ENCODE data around the gene SSC5D.
"Not testable (repeated sequence)": the region's sequence is repeated elsewhere in the genome, so short reads cannot be mapped to it uniquely, and the experiment has no call there.

The SSC5D gene

GRCh38 chr19:55446060-55446459 lies 42.2 kb upstream of the SSC5D start:
- Histone ChIP-seq H3K4me3 (ENCODE audit: low read depth in 1 of 2, low read length in 2 of 2) (no peak overlapping the region), H3K27ac (ENCODE audit: low read length) (no peak overlapping the region), H3K9me3 (ENCODE audit: insufficient read depth, low read length, severe bottlenecking) (no peaks in the 10 kb centered on the region), H2AFZ (ENCODE audit: low read depth, low read length) (no peak overlapping the region), H3K9ac (ENCODE audit: low read depth, low read length) (no peak overlapping the region), H3K4me1 (ENCODE audit: insufficient read depth, low read length) (peaks cover 12% of the 10 kb centered on the region), H3K4me2 (ENCODE audit: insufficient read depth, low read length) (no peak overlapping the region), H3K27me3 (ENCODE audit: insufficient read depth, low read length, poor library complexity) (peaks cover 38% of the 10 kb centered on the region), H3K36me3 (ENCODE audit: insufficient read depth, low read length) (no peaks in the 10 kb centered on the region), H3K79me2 (ENCODE audit: insufficient read depth, low read length) (no peaks in the 10 kb centered on the region), H4K20me1 (ENCODE audit: insufficient read depth, low read length) (peaks cover 14% of the 10 kb centered on the region; the same call in 1 of the 2 replicates)
- no peak for ATAC-seq (ENCODE audit: insufficient read depth, low read depth)
- DNase-seq: no peak
- TF ChIP-seq CTCF (IDR thresholded peaks at IDR 0.05; ENCODE audit: borderline replicate concordance, extremely low read depth, low read length, poor library complexity, severe bottlenecking): no peak

- no peaks in the 10 kb centered on the region for H3K79me2 ChIP-seq (ENCODE audit: insufficient read depth, low read length)
- H2AFZ ChIP-seq (ENCODE audit: low read depth, low read length): no peak overlapping the region
- H3K9ac ChIP-seq (ENCODE audit: low read depth, low read length): no peak overlapping the region
- no peaks in the 10 kb centered on the region for H3K9me3 ChIP-seq (ENCODE audit: insufficient read depth, low read length, severe bottlenecking)
- no peak overlapping the region for H3K4me3 ChIP-seq (ENCODE audit: low read depth in 1 of 2, low read length in 2 of 2)
- no peak overlapping the region for H3K27ac ChIP-seq (ENCODE audit: low read length)
- H3K27me3 ChIP-seq (ENCODE audit: insufficient read depth, low read length, poor library complexity): peaks cover 42% of the 10 kb centered on the region
- H4K20me1 ChIP-seq (ENCODE audit: insufficient read depth, low read length): peaks cover 13% of the 10 kb centered on the region; the same call in 1 of the 2 replicates
- peaks cover 24% of the 10 kb centered on the region for H3K4me1 ChIP-seq (ENCODE audit: insufficient read depth, low read length)
- DNase-seq (peak; percentile 20), ATAC-seq (ENCODE audit: insufficient read depth, low read depth) (peak; percentile 22; the same call in 2 of the 3 replicates)
- no peak overlapping the region for H3K4me2 ChIP-seq (ENCODE audit: insufficient read depth, low read length)
- no peaks in the 10 kb centered on the region for H3K36me3 ChIP-seq (ENCODE audit: insufficient read depth, low read length)
- no peak for TF ChIP-seq EZH2 (IDR thresholded peaks at IDR 0.05; ENCODE audit: borderline replicate concordance, low read depth, low read length, severe bottlenecking)
- no peak for TF ChIP-seq CTCF (IDR thresholded peaks at IDR 0.05; ENCODE audit: borderline replicate concordance, extremely low read depth, low read length, poor library complexity, severe bottlenecking)
Observed at GRCh38 chr19:55447421-55448174, 40.6 kb upstream of the SSC5D start.

GRCh38 chr19:55448175-55448490 lies 40.1 kb upstream of the SSC5D start:
- H2AFZ ChIP-seq (ENCODE audit: low read depth, low read length); H3K36me3 ChIP-seq (ENCODE audit: insufficient read depth, low read length); H3K4me2 ChIP-seq (ENCODE audit: insufficient read depth, low read length); ATAC-seq (ENCODE audit: insufficient read depth, low read depth); H3K79me2 ChIP-seq (ENCODE audit: insufficient read depth, low read length); H3K9ac ChIP-seq (ENCODE audit: low read depth, low read length); H3K4me3 ChIP-seq (ENCODE audit: low read depth in 1 of 2, low read length in 2 of 2); H3K9me3 ChIP-seq (ENCODE audit: insufficient read depth, low read length, severe bottlenecking); H3K27ac ChIP-seq (ENCODE audit: low read length); DNase-seq: not testable (repeated sequence)
- peaks cover 22% of the 10 kb centered on the region for H3K4me1 ChIP-seq (ENCODE audit: insufficient read depth, low read length)
- peaks cover 14% of the 10 kb centered on the region; the same call in 1 of the 2 replicates for H4K20me1 ChIP-seq (ENCODE audit: insufficient read depth, low read length)
- peaks cover 36% of the 10 kb centered on the region for H3K27me3 ChIP-seq (ENCODE audit: insufficient read depth, low read length, poor library complexity)

- H3K79me2 ChIP-seq (ENCODE audit: insufficient read depth, low read length): no peaks in the 10 kb centered on the region
- H4K20me1 ChIP-seq (ENCODE audit: insufficient read depth, low read length): peaks cover 15% of the 10 kb centered on the region; the same call in 1 of the 2 replicates
- no peak overlapping the region for H2AFZ ChIP-seq (ENCODE audit: low read depth, low read length)
- no peaks in the 10 kb centered on the region for H3K9me3 ChIP-seq (ENCODE audit: insufficient read depth, low read length, severe bottlenecking)
- peaks cover 23% of the 10 kb centered on the region for H3K27me3 ChIP-seq (ENCODE audit: insufficient read depth, low read length, poor library complexity)
- DNase-seq: no peak
- H3K4me3 ChIP-seq (ENCODE audit: low read depth in 1 of 2, low read length in 2 of 2): no peak overlapping the region
- no peak overlapping the region for H3K27ac ChIP-seq (ENCODE audit: low read length)
- 0 out of 2 replicates have a peak, but pooled peaks cover 4% of the 10 kb centered on the region for H3K36me3 ChIP-seq (ENCODE audit: insufficient read depth, low read length)
- no peak for ATAC-seq (ENCODE audit: insufficient read depth, low read depth)
- TF ChIP-seq EZH2 (IDR thresholded peaks at IDR 0.05; ENCODE audit: borderline replicate concordance, low read depth, low read length, severe bottlenecking) (no peak), CTCF (IDR thresholded peaks at IDR 0.05; ENCODE audit: borderline replicate concordance, extremely low read depth, low read length, poor library complexity, severe bottlenecking) (no peak)
- H3K4me2 ChIP-seq (ENCODE audit: insufficient read depth, low read length): no peak overlapping the region
- H3K4me1 ChIP-seq (ENCODE audit: insufficient read depth, low read length): peaks cover 16% of the 10 kb centered on the region
- no peak overlapping the region for H3K9ac ChIP-seq (ENCODE audit: low read depth, low read length)
Observed at GRCh38 chr19:55449469-55449868, 38.8 kb upstream of the SSC5D start.

Data from DND-41 (cell line).